K562 (cell line): ENCODE measurements around the gene CD244. TPM values are rescaled to one million over a fixed set of nuclear protein-coding genes. Genes with fewer than 3 reads are reported as not detected.
A peak's percentile ranks its signal among the peaks of the same experiment; 100 is the strongest.

Experiments used
- ATAC-seq: fragments of 200-7000 bp; cut with Tn5 transposase; 3 replicates; pipeline ENCODE4 v1.9.1; 2020; ENCODE audit warnings: moderate library complexity
- BruUV-seq: library from RNA; stranded (reverse); fragments of 400-500 nt; replicated peaks from 2 replicates; lab custom pipeline; 2021; lab: Mats Ljungman, UMichigan
- CTCF ChIA-PET: fragments of 300-600 bp; formaldehyde crosslinking; extraction: SDS; loops from one replicate; lab custom pipeline; 2021; ENCODE audit warnings: low intra/inter-chr PET ratio; lab: Yijun Ruan, JAX
- POLR2A ChIA-PET: fragments of 300-600, 350-650 bp; sonication (Branson Sonifier 250); formaldehyde crosslinking; extraction: SDS; loops from one replicate; lab custom pipeline; 2021; ENCODE audit warnings: antibody characterized with exemption, inconsistent platforms; lab: Yijun Ruan, JAX
- DNase-seq, 4 experiments: peaks; one replicate each; pipeline versions ENCODE4 v3.0.0 to v3.0.0-alpha.2; 2011 to 2018; ENCODE audit warnings: low spot score in 3 of 4, mixed read lengths in 3 of 4; ENCODE audit errors: extremely low read depth in 1 of 4
- FAIRE-seq: peaks from 2 replicates; lab custom pipeline; 2011; peaks lifted over from hg19 to GRCh38; lab: Jason Lieb, UNC
- H2AFZ ChIP-seq: 2 replicates; pipeline ENCODE4 v1.6.0; 2011; ENCODE audit warnings: low read depth, low read length, control low read depth, inconsistent platforms
- H3K27ac ChIP-seq: fragments of 200-600 bp; 3 replicates; pipeline ENCODE4 v1.8.0; 2011; ENCODE audit warnings: low read depth, mild to moderate bottlenecking, control low read depth, inconsistent platforms, low read length, moderate library complexity, mixed read lengths; ENCODE audit errors: extremely low read depth
- H3K27me3 ChIP-seq, 2 experiments: fragments of 300-600 bp in 1 of 2; 2 replicates in 1 of 2; 3 replicates in 1 of 2; pipeline versions ENCODE4 v1.6.0 to v1.8.0; 2011; ENCODE audit warnings: inconsistent platforms in 2 of 2, low read length in 2 of 2, mild to moderate bottlenecking in 1 of 2, mixed read lengths in 1 of 2, moderate library complexity in 1 of 2; ENCODE audit not compliant: control insufficient read depth in 2 of 2, insufficient read depth in 2 of 2
- H3K36me3 ChIP-seq: fragments of 300-600 bp; 3 replicates; pipeline ENCODE4 v1.8.0; 2011; ENCODE audit warnings: mild to moderate bottlenecking, low read length, inconsistent platforms; ENCODE audit not compliant: control insufficient read depth, insufficient read depth
- H3K4me1 ChIP-seq, 2 experiments: fragments of 200-600 bp in 1 of 2; replicated peaks in 1 of 2; 2 replicates in 1 of 2; 3 replicates in 1 of 2; pipeline versions ENCODE4 v1.5.1 to v1.8.0; 2011; ENCODE audit warnings: inconsistent platforms in 2 of 2, low read length in 2 of 2, mild to moderate bottlenecking in 1 of 2, mixed read lengths in 1 of 2, moderate library complexity in 1 of 2; ENCODE audit not compliant: control insufficient read depth in 2 of 2, insufficient read depth in 2 of 2
- H3K4me2 ChIP-seq: 2 replicates; pipeline ENCODE4 v1.6.1; 2011; ENCODE audit warnings: low read length, control low read depth, inconsistent platforms, mixed read lengths; ENCODE audit not compliant: insufficient read depth
- H3K4me3 ChIP-seq: fragments of 200-600 bp; sonication (generic), shearing (Covaris generic); 2 replicates; pipeline ENCODE4 v1.5.1; 2016; ENCODE audit warnings: control low read depth, inconsistent platforms
- H3K79me2 ChIP-seq: fragments of 200-600 bp; 3 replicates; pipeline ENCODE4 v1.8.0; 2011; ENCODE audit warnings: low read length, inconsistent platforms; ENCODE audit not compliant: control insufficient read depth, insufficient read depth
- H3K9ac ChIP-seq, 2 experiments: 2 replicates each; pipeline versions ENCODE4 v1.6.0 to v1.6.1; 2011; ENCODE audit warnings: low read depth in 2 of 2, low read length in 2 of 2, control low read depth in 1 of 2, inconsistent platforms in 1 of 2, mild to moderate bottlenecking in 1 of 2, mixed read lengths in 1 of 2; ENCODE audit not compliant: insufficient read depth in 1 of 2
- H3K9me1 ChIP-seq: one replicate; pipeline ENCODE4 v1.6.0; 2011; ENCODE audit warnings: inconsistent platforms, mild to moderate bottlenecking, low read length, moderate library complexity; ENCODE audit not compliant: control insufficient read depth, insufficient read depth
- H3K9me3 ChIP-seq: replicated peaks from 2 replicates; pipeline ENCODE4 v1.5.1; 2011; ENCODE audit warnings: low read depth, low read length, inconsistent platforms; ENCODE audit not compliant: control insufficient read depth, insufficient read depth
- H4K20me1 ChIP-seq: replicated peaks from 2 replicates; pipeline ENCODE4 v1.6.1; 2011; ENCODE audit warnings: low read length, inconsistent platforms, mixed read lengths; ENCODE audit not compliant: control insufficient read depth, insufficient read depth
- C11orf30 ChIP-seq: fragments of 450-650 bp; IDR thresholded peaks from 2 replicates; pipeline ENCODE4 v1.6.1; 2016; ENCODE audit warnings: low read depth, mild to moderate bottlenecking
- EP400 ChIP-seq: fragments of 450-650 bp; IDR thresholded peaks from 2 replicates; pipeline ENCODE4 v1.6.1; 2017; ENCODE audit warnings: antibody characterized with exemption, mild to moderate bottlenecking, moderate library complexity
- KAT2B ChIP-seq: IDR thresholded peaks from one replicate; pipeline ENCODE4 v1.6.1; 2012; ENCODE audit warnings: low read depth, mild to moderate bottlenecking, control low read depth, inconsistent platforms, low read length, moderate library complexity
- MAFF ChIP-seq: IDR thresholded peaks from 2 replicates; pipeline ENCODE4 v1.6.1; 2012; ENCODE audit warnings: low read length, improper control_type of control experiment
- MAFG ChIP-seq: fragments of 450-650 bp; conservative IDR thresholded peaks from 2 replicates; pipeline ENCODE4 v1.6.1; 2016; ENCODE audit warnings: missing genetic modification characterization, missing compliant biosample characterization
- MAFK ChIP-seq: IDR thresholded peaks from 2 replicates; pipeline ENCODE4 v1.6.1; 2011; ENCODE audit warnings: low read length, improper control_type of control experiment
- RBM15 ChIP-seq: fragments of 200-400 bp; formaldehyde crosslinking; IDR thresholded peaks from 2 replicates; pipeline ENCODE4 v1.6.1; 2018; ENCODE audit warnings: mild to moderate bottlenecking, low read length, moderate library complexity; ENCODE audit not compliant: insufficient read depth
- TFAM ChIP-seq: fragments of 250-450 bp; sonication (Bioruptor Pico); conservative IDR thresholded peaks from 2 replicates; pipeline ENCODE4 v1.5.0; 2021; ENCODE audit warnings: mild to moderate bottlenecking, moderate library complexity
- ZNF316 ChIP-seq: fragments of 450-650 bp; IDR thresholded peaks from 2 replicates; pipeline ENCODE4 v1.6.1; 2016
- ZNF589 ChIP-seq: fragments of 200-800 bp; sonication (Bioruptor generic); IDR thresholded peaks from 2 replicates; pipeline ENCODE4 v1.6.1; 2016; ENCODE audit warnings: low read depth, missing genetic modification characterization, missing compliant biosample characterization
- WGBS: fragments of 100-300 bp; shearing (Covaris generic); methylation state at CpG from one replicate; pipeline ENCODE4 v1.1.6; 2016; ENCODE audit warnings: low coverage, mixed read lengths; ENCODE audit not compliant: insufficient coverage; ENCODE audit errors: missing lambda C conversion rate; 5-methylcytosine and 5-hydroxymethylcytosine counted together
- in situ Hi-C: fragments of 300-500 bp; cut with MboI; formaldehyde crosslinking; loops from 4 replicates; pipeline ENCODE4 v1.15.0; 2018; ENCODE audit warnings: inconsistent platforms, mixed read lengths
- intact Hi-C: fragments of 100-400 bp; cut with micrococcal nuclease; formaldehyde crosslinking; loops from 2 replicates; pipeline ENCODE4 v1.14.2; 2022
- polyA plus RNA-seq, 8 experiments: library from polyadenylated mRNA; depleted of rRNA in 4 of 8; stranded (reverse) in 5 of 8; unstranded in 3 of 8; fragments of >200 nt; fragmentation: Nextera tagmentation in 2 of 8; fragmentation: Illumina TruSeq in 1 of 8; extraction: Ambion mirVana in 2 of 8; extraction: Trizol in 1 of 8; gene quantifications; 2 replicates each; pipeline versions ENCODE4 v1.2.1 to v1.2.3, GENCODE V29; 2011 to 2014; ENCODE audit warnings: inconsistent platforms in 1 of 8, missing spikeins in 1 of 8
- total RNA-seq, 7 experiments: library from RNA; depleted of rRNA in 6 of 7; stranded (reverse); fragments of >200 nt in 6 of 7; fragmentation: Illumina TruSeq in 2 of 7; extraction: Trizol in 2 of 7; gene quantifications; 2 replicates each; pipeline versions ENCODE4 v1.2.1 to v1.2.3, GENCODE V29; 2011 to 2021; ENCODE audit warnings: low replicate concordance in 1 of 7

Gene CD244
- total and polyA plus RNA-seq, 9 of the 15 experiments (the other 6 are each of a cell fraction or from before 2014, with no cell fraction given) = not detected

GRCh38 chr1:160844447-160845232, 18.0 kb downstream of the CD244 start (continued):
- TF ChIP-seq ZNF589 (CRISPR knock-in tag) = 0 out of 2 replicates have a peak, but pooled peaks have one; percentile 34

- peaks cover 2 to 26% of the 10 kb centered on the region in 2 experiments; a peak in 3 of 5 replicates for H3K27me3 ChIP-seq
- TF ChIP-seq RBM15 (no peak), TFAM (no peak), MAFG (tag) (peak; percentile 51), EP400 (no peak), ZNF316 (peak; percentile 26; the same call in 1 of the 2 replicates), MAFF (peak; percentile 21; the same call in 1 of the 2 replicates), KAT2B (no peak), C11orf30 (peak; percentile 38; the same call in 1 of the 2 replicates), MAFK (0 out of 2 replicates have a peak, but pooled peaks have one; percentile 16)
- TF ChIP-seq, all 486 proteins: peak for 5
- Histone ChIP-seq H3K4me3 (no peak overlapping the region), H3K79me2 (no peaks in the 10 kb centered on the region), H3K36me3 (no peaks in the 10 kb centered on the region), H3K27ac (no peak overlapping the region), H4K20me1 (no peaks in the 10 kb centered on the region), H3K9ac (no peak overlapping the region), H3K9me3 (no peaks in the 10 kb centered on the region), H2AFZ (no peak overlapping the region), H3K9me1 (no peaks in the 10 kb centered on the region), H3K4me2 (no peak overlapping the region), H3K4me1 (peaks cover 4 to 6% of the 10 kb centered on the region in 2 experiments; a peak in 2 of 5 replicates)
- no TSS peak for BruUV-seq
- in situ Hi-C loops (loop anchor here (25.0 kb wide), 1 partner anchor 246 kb away; the partner anchor contains the start of genes KLHDC9 and NECTIN4), intact Hi-C loops (no loop called here)
- FAIRE-seq (no peak), DNase-seq (no peak), ATAC-seq (no peak)
- ChIA-PET POLR2A (no interaction called here), CTCF (no interaction called here)
- WGBS = 0% methylated on average over 4 of the region's 4 CpGs
Observed at GRCh38 chr1:160841079-160841478, 21.6 kb downstream of the CD244 start.
